ENCODE data around the gene CXXC5.

Gene CXXC5

DNA sequence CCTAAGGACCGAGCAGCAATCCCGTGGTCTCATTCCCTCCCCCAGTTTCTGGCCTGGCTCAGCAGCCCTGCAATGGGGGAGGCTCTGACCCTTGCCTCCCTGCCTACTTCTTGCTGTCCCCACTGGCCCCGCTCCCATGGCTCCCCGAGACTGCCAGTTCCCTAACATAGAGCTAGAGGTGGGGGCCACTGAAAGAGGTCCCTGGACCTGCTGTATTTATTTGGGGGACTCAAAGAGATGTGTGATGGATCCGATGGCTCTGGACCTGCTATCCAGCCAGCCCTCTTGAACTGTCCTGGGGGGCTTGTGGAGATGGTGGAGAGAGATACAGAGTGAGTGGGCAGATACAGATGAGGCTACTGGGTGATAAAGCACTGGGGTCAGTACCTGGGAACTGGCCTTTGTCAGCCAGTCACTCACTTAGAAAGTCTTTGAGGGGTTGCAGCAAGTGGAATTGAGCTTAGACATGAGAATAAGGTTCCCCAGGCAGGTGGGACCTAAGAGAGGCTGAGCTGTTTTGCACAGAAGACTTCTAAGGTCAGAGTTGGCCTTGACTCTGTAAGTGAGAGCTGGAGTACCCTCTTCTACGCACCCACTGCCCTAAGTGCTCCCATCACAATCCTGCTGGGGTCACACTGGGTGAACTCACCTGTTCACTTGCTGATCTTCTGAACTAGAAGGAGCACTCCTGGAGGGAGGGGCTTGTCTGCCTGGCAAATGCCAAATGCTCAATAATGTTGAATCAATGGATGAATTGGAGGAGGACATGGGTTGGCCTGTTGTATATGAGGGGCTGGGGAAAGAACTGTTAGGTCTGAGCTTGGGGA is 42.9 kb downstream of the CXXC5 start:
- no peak for FAIRE-seq
- no peak for DNase-seq (ENCODE audit: insufficient read length, low spot score)

DNA sequence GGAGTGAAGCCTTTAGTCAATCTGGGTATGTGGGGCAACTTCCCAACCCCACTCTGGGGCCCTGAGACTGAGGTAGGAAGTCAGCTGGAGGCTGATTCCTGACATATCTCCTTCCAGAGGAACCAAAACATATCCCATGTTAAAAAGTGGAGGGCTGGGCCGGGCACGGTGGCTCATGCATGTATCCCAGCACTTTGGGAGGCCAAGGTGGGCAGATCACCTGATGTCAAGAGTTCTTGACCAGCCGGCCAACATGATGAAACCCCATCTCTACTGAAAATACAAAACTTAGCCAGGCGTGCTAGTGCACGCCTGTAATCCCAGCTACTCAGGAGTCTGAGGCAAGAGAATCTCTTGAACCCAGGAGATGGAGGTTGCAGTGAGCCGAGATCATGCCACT is 44.0 kb downstream of the CXXC5 start:
- no peak for DNase-seq (ENCODE audit: insufficient read length, low spot score)
- no peak for FAIRE-seq

DNA sequence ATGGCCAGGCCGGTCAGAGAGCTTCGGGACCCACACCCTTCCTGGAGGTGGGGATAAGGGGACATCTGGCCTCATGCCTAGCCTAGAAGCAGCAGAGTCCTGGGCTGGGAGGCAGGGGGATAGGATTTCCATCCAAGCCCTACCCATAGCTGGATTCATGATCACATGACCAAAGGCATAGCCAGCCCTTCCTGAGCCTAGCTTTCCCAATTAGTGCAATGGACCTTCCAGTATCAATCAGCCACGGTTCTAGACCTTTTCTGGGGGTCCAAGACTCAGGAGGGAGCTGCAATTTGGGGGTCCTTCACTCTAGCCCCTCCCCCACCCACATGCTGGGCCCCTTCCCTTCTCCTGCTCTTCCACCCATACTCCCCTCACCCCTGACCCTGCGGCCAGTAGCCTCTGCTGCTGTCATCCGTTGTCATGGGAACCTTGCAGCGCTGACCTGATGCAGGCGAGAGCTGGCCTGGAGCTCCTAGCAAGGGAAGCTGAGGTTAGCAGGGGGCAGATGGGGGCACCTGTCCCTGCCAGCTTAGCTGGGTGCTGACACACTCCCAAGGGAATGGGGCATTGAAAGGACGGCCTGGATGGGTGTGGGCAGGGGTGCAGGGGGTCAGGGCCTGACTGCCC is 44.6 kb downstream of the CXXC5 start:
- FAIRE-seq (no peak), DNase-seq (ENCODE audit: insufficient read length, low spot score) (no peak)

DNA sequence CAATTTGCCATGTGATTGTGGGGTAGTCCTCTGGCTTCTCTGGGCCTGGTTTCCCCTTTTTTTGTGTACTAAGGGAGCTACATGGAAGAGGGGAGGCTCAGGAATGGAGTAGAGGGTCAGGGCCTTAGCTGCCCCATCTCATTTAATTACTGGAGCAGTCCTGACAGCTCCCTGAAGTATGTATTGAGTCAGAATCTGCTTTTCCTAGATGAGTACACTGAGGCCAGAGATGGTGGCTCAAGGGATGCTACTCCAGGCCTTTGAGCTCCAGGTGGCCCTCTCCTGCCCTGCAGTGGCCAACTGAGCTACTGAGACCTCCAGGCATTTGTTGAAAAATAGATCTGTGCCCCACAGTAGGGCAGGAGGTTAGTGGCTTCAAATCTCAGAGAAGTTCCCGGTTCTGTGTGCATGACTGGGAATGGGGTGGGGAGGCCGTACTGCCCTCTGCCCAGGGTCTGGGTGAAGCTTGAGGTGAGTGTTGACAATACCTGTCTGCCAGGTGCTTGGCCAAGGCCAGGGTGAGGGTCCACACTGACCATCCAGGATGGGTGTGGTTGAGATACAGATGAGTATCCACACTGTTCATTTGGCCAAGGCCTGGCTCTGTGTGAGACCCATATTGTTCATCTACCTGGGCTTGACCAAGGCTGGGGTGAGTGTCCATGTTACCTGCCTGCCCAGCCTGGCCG is 45.7 kb downstream of the CXXC5 start:
- DNase-seq (ENCODE audit: insufficient read length, low spot score) (no peak), FAIRE-seq (no peak)

DNA sequence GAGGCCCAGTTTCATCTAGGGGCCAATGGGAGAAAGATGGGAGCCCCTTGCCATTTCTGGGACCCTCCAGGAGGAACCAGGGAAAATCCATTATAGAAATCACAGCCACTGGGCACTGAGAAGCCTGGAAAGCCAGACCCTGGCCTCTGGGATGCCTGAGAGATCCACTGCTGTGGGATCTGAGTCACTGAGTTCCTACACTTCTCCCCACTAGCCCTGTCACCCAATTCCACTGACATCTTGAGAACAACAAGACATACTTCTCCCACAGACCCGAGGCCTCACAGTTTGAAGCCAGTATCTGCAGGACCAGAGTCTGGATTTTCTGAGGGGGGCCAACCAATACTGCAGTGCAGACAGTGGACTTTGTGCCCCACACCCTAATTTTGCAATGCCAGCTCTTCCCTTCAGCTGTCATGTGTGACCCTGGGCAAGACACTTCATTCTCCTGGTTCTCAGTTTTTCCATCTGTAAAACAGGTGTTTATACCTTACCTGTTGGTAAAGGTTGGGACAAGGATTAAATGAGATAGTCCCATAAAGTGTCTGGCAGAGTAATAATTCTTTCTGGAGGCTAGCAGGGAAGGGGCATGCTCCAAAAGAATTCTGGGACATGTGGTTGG is 46.5 kb downstream of the CXXC5 start:
- DNase-seq (ENCODE audit: insufficient read length, low spot score) (no peak), FAIRE-seq (no peak)

DNA sequence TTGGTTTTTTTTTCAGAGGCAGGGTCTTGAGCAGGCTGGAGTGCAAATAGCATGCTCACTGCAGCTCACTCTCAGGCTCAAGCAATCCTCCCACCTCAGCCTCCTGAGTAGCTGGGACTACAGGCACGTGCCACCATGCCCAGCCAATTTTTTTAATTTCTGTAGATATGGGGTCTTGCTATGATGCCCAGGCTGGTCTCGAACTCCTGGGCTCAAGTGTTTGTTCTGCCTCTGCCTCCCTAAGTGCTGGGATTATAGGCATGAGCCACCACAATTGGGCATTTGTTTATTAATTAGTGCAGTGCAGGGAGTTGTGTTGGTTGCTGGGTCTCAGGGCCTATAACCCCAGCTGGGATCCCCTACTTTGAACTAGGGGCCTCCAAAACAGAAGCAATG is 47.0 kb downstream of the CXXC5 start:
- no peak for DNase-seq (ENCODE audit: insufficient read length, low spot score)
- no peak for FAIRE-seq

DNA sequence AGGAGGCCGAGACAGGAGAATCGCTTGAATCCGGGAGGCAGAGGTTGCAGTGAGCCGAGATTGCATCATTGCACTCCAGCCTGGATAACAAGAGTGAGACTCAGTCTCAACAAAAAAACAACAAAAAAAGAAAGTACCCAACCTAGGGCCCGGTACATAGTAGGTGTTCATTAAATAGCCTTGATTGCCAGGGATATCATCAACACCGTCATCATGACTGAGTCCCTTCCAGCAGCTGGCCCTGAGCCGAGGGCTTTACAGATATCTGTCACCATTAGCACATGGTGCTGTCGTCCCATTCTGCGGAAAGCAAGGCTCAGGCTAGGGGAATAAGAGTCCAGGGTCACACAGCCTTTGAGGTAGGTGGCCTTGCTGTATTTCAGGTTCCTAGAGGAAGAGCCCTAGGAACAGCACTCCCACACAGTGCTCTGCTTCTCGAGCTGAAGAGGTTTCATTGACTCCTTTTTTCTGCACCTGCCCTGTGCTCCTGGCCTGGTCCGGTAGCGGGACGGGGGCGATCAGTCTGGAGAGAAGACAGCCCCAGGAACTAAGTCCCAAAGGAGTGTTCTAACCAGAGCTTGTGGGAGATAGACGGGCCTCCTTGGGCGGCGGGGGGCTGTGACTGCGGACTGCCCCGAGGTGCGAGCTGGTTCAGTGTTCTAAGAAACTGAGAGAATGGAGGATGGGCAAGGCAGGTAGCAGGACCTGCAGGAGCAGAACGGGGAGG is 48.2 kb downstream of the CXXC5 start:
- DNase-seq (ENCODE audit: insufficient read length, low spot score): no peak
- no peak for FAIRE-seq

DNA sequence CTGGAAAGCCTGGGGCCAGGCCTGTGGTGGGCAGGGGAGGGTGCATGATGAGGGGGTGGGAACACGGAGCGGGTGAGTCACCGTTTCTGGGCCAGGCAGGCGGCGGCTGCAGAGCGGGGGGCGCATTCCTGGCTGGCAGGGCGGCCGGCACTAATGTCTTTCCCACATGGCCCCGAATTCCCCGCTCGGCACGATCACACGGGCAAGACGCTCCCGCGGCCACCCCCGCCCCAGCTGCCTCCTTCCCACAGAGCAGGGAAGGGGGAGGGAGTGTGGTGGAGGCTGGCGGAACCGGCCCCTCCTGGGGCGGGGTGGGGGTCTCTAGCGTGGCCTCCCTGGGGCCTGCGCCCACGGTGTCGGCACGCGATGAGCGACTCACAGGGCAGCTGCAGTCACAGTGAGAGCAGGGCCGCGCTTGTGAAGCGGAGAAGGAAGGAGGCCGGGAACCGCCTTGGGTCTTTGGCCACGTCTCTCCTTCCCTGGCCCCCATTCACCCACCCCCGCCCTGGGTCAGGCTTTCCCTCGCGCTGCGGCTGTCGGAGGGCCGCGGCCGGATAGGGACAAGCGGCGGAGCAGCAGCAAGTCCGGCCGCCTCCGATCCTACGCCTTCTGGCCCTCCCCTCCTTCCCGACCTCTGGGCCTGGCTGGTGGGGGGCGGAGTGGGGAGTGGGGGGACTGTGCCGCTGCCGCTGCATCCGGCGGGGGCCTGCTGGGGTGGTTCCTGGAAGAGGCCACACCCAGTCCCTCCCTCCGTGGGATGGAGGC is 48.9 kb downstream of the CXXC5 start:
- DNase-seq (ENCODE audit: insufficient read length, low spot score): no peak
- FAIRE-seq: peak; percentile 45

DNA sequence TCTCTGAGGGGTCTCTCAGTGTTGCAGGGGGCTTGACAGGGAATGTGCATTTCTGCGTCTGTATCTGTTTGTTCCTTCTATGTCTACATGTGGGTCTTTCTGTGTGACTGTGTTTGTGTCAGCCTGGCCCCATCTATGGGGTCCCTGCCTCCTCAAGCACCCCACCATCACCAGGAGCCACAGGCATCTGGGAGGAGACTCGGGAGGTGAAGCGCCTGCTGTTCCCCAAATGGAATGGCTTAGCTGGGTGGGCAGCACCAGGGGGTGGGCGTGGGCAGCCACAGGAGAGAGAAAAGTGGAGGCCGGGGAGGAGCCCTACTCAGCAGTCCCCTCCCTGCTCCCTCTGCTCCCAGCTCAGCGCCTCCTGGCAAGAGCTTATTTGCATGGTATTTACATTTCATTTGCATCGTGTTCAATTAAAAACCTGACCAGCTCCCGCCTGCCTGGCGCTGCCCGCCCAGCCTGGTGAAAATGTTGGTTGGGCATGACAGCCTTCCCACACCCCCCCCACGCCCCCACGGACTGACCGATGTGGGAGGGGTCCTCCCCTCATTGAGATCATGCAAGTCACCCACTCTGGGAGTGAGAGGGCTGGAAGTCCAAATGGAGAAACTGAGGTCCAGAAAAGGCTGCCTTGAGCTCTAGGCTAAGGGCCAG is 50.5 kb downstream of the CXXC5 start:
- no peak for FAIRE-seq
- DNase-seq (ENCODE audit: insufficient read length, low spot score): no peak

DNA sequence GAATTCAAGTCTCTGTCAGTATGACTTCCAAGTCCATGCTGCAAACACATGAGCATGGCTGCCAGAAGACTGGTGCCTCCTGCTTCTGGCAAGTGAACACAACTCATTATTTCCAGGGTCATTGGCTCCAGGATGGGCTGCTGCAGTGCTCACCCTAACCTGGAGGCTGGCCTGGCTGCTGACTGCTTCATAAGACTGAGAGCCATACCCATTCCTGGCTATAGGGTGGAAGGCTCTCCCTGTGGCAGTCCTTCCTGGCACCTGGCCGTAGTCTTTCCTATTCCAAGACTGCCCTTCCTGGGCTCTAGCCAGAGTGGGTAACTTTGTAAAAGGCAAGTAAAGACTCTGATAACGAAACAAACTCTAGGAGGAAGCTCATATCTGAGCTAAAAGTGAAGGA is 51.2 kb downstream of the CXXC5 start:
- DNase-seq (ENCODE audit: insufficient read length, low spot score): no peak
- no peak for FAIRE-seq

DNA sequence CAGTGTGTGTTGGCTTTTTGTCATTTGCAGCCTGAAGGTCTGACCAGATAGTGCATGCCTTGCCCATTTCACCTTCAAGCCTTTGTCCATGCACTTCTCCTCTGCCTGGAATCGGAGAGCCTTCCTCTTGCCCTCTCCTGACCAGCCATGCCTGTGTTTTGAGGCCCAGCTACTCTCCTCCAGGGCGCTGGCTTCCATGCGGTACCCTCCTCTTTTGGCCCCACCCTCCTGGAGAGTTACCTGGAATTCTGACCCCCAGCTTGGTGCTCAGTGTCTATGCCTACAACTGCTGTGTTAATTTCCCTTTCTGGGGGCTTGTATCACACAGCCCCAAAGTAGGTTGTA is 52.5 kb downstream of the CXXC5 start:
- FAIRE-seq: no peak
- no peak for DNase-seq (ENCODE audit: insufficient read length, low spot score)

DNA sequence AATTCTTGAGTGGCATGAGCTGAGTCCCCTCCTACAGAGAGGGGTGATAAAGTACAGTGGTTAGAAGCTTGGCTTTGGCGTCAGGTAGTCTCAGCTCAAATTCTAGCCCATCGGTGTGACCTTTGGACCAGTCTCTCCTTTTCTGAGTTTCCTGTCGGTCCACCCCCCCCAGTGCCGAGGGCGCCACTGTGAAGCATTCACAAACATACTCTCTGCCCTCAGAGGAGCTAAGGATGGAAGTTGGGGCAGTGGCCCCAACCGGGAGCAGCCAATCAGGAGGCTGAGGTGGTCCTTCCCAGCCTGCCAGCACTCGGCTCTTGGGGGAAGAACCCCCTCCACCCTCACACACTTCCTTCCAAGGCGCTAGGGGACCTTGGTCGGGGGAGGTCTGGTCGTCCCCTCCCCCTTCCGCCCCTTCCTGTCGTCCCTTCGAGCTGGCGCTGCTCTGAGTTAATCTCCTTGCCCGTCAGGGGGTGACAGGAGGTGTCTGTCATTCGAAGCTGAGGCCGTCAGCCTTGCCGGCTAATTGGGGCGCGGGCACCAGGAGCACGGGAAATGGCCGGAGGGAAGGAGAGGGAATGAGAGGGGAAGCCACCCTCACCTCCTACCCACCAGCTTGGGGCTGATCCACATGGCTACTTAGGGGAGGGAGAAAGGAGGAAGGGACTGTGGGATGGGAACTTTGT is 53.0 kb downstream of the CXXC5 start:
- peak; percentile 78 for FAIRE-seq
- DNase-seq (ENCODE audit: insufficient read length, low spot score): no peak

DNA sequence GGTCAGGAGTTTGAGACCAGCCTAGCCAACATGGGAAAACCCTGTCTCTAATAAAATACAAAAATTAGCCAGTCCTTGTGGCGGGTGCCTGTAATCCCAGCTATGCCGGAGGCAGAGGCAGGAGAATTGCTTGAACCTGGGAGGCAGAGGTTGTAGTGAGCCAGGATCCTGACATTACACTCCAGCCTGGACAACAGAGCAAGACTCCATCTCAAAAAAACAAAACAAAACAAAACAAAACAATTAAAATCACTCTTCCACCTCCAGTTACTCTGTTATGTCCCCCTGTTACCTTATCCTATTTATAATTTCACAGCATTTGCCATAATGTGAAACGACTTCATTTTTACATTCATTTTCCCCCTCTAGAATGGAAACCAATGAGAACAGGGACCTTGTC is 54.4 kb downstream of the CXXC5 start:
- FAIRE-seq (no peak), DNase-seq (ENCODE audit: insufficient read length, low spot score) (no peak)

DNA sequence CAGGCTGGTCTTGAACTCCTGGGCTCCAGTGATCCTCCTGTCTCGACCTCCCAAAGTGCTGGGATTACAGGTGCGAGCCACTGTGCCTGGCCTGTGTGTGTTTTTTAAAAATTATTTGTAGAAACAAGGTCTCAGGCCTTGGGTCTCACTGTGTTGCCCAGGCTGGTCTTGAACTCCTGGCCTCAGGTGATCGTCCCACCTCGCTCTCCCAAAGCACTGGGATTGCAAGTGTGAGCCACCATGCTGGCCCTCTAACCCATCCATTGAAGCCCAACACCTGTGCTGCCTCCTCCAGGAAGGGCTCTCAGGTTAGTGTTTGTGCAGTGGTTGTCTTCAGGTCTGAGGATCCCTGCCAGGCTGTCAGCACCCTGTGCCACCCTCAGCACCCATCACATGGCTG is 56.6 kb downstream of the CXXC5 start:
- FAIRE-seq (no peak), DNase-seq (ENCODE audit: insufficient read length, low spot score) (no peak)

DNA sequence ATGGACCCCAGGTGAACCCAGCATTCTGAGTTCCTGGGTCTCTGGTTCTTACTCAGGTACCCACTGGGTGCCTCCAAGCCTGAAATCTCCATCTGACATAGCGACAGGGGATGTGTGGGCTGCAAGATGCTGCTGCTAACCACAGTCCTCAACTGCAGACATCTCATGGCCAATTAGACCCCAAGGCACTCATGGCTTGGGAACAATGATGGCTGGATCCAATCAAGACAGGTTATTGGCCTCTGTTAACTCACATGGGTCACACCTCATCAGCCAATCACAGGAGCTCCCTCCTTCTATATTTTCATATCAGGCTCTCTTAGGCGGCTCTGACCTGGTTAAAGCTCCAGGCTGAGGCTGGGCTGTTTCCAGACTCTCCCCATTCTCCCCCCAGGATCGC is 57.0 kb downstream of the CXXC5 start:
- FAIRE-seq: no peak
- no peak for DNase-seq (ENCODE audit: insufficient read length, low spot score)

DNA sequence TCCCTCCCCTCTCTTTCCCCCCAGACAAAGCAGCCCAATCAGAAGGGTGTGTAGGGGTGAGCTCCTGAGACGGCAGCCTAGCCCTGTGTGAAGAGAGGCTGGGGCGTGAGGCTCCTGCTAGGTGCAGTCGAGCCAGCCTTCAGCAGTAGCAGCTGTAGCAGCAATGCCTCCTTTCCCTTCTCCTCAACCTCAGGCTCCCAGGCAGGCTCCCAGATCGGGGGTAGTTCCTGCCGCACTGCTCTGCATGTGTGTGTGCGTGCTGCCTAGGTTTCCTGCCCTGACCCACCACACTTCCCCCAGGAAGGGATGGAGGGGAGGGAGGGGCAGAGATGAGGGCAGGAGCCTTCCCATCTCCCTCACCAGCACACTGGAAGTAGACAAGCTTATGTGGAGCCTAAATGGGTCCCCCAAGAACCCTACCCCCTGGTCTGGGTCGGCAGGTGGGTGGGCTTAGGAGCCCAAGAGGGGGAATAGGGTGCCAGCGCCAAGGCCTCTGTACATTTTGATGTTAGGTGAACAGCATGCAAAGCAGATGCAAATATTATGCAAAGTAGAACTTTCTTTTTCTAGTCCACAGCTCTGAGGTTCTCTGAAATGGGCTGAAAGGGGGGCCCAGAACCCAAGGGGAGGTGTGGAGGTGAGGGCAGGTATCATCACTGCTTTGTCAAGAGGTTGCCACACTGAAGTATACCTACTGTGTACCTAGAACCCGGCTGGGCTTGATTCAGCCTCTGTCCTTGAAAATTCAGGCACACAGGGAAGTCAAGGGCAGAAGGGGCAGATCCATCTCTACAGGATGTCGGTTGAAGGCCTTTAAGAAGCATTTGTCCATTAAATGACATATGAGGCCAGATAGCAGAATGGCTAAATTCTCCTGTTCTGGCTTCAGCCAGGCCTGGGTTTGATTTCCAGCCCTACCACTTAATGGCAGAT is 57.8 kb downstream of the CXXC5 start:
- FAIRE-seq (no peak), DNase-seq (ENCODE audit: insufficient read length, low spot score) (no peak)

DNA sequence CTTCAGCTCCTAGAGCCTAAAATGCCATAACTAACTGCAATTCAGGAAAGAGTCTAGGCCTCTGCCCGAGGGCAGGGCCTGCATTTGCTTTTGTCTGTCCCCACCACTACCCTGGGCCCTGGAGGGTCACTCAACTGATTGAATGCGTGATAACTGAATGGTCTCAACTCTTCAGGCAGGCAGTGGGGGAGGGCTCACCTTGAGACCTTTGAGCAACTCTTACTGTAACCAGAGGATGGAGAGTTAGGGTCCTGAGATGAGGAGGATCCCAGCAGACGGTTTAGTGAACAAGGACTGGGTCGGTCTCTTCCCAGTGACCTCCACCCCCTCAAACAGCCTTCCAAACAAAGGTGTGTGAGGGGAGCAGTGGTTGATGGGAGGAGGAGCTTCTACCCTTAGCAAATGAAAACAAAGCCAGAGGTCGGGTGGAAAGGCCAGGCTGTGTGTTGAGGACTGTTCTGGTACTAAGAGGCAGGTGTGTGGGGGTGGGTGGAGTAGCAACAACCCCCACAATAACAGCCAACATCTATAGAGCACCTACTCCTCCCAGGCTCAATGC is 59.4 kb downstream of the CXXC5 start:
- FAIRE-seq (no peak), DNase-seq (ENCODE audit: insufficient read length, low spot score) (no peak)

DNA sequence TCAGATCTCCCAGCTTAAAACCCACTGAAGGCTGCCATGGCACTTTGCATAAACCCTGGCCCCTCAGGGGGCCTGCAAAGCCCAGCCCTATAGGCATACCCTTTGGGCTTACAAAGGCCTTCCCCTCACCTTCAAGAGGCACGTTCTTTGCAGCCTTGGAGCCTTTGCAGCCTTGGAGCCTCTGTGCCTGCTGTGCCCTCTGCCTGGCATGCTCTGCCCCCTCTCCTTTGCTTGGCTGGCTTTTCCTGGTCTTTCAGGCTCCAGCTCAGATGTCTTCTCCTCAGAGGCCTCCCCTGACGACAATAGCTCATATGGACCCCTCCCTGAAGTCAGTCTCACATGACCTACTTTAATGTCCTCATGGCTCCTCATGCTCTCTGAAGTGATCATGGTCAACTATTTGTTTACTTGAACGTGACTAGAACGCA is 60.3 kb downstream of the CXXC5 start:
- FAIRE-seq: no peak
- no peak for DNase-seq (ENCODE audit: insufficient read length, low spot score)
